Neuron (in vitro differentiated cells): ENCODE data around the gene KCNE4.

Source experiments
- H2AFZ ChIP-seq: one replicate; pipeline ENCODE4 v1.6.1; 2013; ENCODE audit warnings: low read depth, mild to moderate bottlenecking, inconsistent platforms, low read length, moderate library complexity
- H3K27me3 ChIP-seq: one replicate; pipeline ENCODE4 v1.6.1; 2013; ENCODE audit warnings: low read length; ENCODE audit not compliant: insufficient read depth
- H3K36me3 ChIP-seq: one replicate; pipeline ENCODE4 v1.6.1; 2013; ENCODE audit warnings: low read length; ENCODE audit not compliant: insufficient read depth
- H3K4me1 ChIP-seq: one replicate; pipeline ENCODE4 v1.6.1; 2013; ENCODE audit warnings: low read length; ENCODE audit not compliant: insufficient read depth
- H3K4me3 ChIP-seq: 2 replicates; pipeline ENCODE4 v1.5.1; 2013; ENCODE audit warnings: mild to moderate bottlenecking, low read length, moderate library complexity
- H3K9me3 ChIP-seq: one replicate; pipeline ENCODE4 v1.6.1; 2013; ENCODE audit warnings: low read length

Gene KCNE4

DNA sequence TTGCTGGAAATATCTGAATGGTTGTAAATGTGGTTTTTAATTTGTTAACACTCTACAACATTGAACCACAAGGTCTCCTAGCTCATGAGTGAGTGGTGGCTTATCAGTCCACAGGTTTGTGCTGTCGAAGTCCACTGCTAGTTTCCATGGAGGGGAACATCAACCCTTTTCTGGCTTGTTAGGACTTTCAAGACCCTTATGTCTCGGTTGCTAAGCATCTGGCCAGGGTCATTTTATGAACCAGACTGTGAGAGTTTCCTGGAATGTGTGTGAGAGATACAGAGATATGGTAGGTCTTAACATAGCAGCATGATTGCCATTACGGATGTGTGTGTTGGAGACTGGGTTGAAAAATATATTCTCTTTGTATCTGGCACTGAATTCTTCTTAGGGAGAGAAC lies 36.9 kb downstream of the KCNE4 start:
- no peak overlapping the region for H2AFZ ChIP-seq
- H3K36me3 ChIP-seq, result no peaks in the 10 kb centered on the region
- H3K4me1 ChIP-seq, result peaks cover 27% of the 10 kb centered on the region
- H3K9me3 ChIP-seq, result no peaks in the 10 kb centered on the region
- H3K4me3 ChIP-seq, result no peak overlapping the region
- H3K27me3 ChIP-seq, result no peaks in the 10 kb centered on the region

DNA sequence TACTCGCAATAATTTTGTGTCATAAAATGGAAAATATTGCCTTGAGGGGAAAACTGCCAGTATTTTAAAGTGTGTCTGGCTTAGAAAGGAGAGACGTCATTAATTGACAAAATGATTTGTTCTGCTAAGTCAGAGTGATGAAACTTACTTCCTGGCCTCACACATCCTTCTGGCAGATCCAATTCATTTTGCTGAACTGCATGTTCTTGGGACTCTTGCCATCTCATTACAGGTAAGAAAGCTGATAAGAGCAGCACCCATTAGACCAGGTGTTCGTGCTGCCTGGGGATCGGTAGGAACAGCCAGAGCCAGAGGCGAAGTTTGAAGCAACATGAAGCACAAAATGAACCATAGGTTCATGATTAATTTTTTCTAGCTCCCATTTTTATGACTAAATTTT lies 38.0 kb downstream of the KCNE4 start:
- Histone ChIP-seq H3K36me3 (no peaks in the 10 kb centered on the region), H3K9me3 (no peaks in the 10 kb centered on the region), H3K27me3 (no peaks in the 10 kb centered on the region), H3K4me3 (no peak overlapping the region), H2AFZ (no peak overlapping the region), H3K4me1 (peaks cover 25% of the 10 kb centered on the region)

DNA sequence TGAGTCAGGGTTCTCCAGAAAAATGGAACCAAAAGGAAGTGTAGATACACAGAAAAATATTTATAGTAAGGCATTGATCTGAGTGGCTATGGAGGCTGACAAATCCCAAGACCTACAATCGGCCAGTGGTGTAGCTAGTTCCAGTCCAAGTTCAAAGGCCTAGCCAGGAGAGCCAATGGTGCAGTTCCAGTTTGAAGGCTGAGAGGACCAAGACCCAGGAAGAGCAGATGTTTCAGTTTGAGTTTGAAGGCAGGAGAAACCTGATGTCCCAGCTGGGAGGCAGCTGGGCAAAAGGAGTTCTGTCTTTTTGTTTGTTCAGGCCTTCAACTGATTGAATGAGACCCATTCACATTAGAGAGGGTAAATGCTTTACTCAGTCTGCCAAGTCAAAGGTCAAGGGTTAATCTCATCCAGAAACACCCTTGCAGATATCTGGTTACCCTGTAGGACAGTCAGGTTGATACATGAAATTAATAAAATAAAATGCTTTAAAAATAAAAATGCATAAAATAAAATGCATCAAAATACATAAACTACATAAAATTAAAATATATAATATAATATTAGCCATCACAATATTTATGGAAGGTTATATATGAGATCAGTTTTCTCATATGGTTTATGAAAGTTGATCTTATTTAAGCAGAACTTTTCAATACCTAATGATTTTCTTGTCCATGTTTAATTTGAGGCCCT lies 38.7 kb downstream of the KCNE4 start:
- Histone ChIP-seq H3K4me3 (no peak overlapping the region), H3K4me1 (peaks cover 19% of the 10 kb centered on the region), H3K9me3 (no peaks in the 10 kb centered on the region), H2AFZ (no peak overlapping the region), H3K27me3 (no peaks in the 10 kb centered on the region), H3K36me3 (no peaks in the 10 kb centered on the region)

DNA sequence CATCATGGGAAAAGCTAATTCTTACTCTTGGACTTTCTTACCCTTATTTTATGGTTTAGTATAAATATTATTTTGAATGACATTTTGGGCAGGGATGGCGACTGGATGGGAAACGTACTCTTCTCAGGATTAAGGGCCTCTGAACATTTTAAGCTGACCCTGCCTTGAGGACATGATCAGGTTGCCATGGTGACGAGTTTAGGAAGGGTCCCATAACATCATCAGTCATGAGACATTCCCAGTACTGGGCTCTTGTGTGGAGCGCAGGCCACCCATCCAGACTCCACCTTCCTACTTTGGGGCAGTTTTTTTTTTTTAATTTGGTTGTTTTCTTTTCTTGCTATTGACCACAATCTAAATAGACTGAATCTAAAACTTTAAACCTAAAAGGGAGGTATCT lies 40.7 kb downstream of the KCNE4 start:
- Histone ChIP-seq H3K27me3 (no peaks in the 10 kb centered on the region), H3K9me3 (no peaks in the 10 kb centered on the region), H2AFZ (no peak overlapping the region), H3K4me1 (peaks cover 9% of the 10 kb centered on the region), H3K36me3 (no peaks in the 10 kb centered on the region), H3K4me3 (no peak overlapping the region)

DNA sequence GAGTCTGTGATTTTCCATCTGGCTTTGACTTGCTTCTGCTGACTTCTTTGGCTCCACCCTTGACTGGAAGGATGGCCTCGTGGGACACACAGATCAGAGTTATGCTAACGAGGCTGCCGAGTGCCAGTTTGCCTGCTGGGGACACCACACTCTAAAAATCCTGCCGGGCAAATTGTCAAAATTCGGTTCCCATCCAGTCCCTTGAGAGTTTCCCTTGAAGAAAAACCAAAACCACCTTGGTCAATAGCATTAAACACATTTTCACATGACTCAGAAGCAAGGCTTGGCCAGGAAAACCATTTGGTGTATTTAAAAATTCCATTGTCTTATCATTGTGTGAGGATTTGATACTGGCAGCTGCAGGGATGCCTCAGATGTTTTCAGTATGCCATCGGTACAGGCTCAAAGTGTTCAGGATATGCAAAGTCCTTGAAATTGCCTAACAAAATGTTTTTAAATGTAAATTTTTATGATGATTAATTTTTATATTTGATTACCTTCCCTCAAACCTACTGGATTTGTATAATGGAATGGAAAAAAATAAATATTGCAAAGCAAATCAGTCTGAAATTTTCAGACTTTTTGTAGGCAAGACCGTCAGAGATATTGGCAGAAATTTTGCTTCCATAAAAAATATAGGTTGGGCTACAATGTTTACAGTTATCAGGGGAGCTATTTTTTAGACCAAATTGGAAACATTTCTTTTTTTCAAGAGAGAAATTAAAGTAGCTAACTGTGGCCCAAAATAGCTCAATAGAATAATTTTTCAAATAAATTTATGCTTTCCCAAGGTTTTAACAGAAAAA lies 41.6 kb downstream of the KCNE4 start:
- no peaks in the 10 kb centered on the region for H3K27me3 ChIP-seq
- no peaks in the 10 kb centered on the region for H3K36me3 ChIP-seq
- H3K4me1 ChIP-seq, result peaks cover 9% of the 10 kb centered on the region
- no peak overlapping the region for H2AFZ ChIP-seq
- no peak overlapping the region for H3K4me3 ChIP-seq
- H3K9me3 ChIP-seq, result no peaks in the 10 kb centered on the region

DNA sequence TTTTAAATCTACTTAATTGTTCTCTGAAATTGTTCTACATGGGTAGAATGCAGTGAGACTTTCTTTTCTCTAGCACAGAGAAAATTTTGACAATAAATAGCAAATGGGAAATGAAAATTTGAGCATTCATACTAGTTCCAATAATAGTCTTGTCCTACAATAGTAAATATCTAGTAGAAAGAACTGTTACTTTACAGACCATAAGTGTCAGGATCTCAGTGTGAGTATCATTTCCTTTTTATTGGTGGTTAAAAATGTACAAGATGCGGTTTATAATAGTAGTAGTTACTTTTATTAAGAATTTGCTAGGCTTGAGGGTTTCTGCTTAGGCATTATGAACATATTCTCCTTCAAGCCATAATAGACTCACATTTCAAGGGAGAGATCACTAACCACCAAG lies 43.2 kb downstream of the KCNE4 start:
- Histone ChIP-seq H3K9me3 (no peaks in the 10 kb centered on the region), H3K36me3 (no peaks in the 10 kb centered on the region), H3K4me3 (no peak overlapping the region), H3K27me3 (no peaks in the 10 kb centered on the region), H2AFZ (no peak overlapping the region), H3K4me1 (peaks cover 9% of the 10 kb centered on the region)

DNA sequence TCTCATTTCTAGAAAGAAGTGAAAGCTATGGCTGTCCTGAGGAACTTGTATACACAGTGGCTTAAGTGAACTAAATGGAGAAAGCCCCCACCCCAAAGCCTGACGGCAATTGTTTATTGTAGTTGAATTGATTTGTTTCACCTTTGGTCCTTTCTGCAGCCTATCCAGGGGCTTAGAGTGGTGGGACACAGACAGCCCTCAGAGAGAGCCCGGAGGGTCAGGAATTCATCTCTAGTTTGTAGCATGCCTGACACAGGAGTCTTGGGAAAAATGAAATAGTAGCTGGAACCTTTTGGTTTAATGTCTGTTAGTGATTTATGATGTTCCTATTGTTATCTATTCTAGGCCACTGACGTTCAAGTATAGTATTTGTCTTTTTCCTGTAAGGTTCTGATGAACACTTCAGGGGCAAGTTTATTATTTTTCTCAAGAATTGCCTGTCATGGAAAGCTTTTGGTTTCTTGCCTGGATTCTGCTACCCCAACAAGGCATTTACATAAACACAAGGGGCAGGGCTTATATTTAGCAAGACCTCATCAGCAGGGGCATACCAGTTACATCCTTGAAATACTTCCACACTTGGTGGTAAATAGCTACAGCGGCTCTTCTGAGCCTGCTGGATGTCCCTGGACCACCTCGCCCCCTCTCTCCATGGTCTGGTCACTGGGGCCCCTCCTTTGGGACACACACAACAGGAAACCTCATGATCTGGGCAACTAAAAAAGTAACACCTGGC lies 44.4 kb downstream of the KCNE4 start:
- H2AFZ ChIP-seq, result no peak overlapping the region

DNA sequence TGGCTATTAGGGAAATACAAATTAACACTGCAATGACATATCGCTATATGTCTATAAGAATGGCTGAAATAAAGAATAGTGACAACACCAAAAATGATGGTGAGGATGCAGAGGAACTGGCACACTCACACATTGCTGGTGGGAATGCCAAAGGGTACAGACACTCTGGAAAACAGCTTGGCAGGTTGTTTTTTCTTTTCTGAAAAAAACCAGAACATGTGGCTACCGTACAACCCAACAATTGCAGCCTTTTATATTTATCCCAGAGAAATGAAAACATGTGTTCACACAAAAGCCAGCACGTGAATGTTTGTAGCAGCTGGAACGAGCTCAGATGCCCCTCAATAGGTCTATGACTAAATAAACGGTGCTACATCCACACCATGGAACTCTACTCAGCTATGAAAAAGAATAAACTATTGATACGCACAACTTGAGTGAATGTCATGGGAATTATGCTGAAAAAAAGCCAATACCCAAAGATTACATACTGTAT lies 45.9 kb downstream of the KCNE4 start:
- Histone ChIP-seq H3K27me3 (no peaks in the 10 kb centered on the region), H3K9me3 (no peaks in the 10 kb centered on the region), H2AFZ (no peak overlapping the region), H3K4me1 (peaks cover 5% of the 10 kb centered on the region), H3K36me3 (no peaks in the 10 kb centered on the region), H3K4me3 (no peak overlapping the region)

More for the DNA sequence above, 44.4 kb downstream of the KCNE4 start:
- Histone ChIP-seq H3K4me3 (no peak overlapping the region), H3K4me1 (peaks cover 5% of the 10 kb centered on the region), H3K36me3 (no peaks in the 10 kb centered on the region), H3K9me3 (no peaks in the 10 kb centered on the region), H3K27me3 (no peaks in the 10 kb centered on the region)

DNA sequence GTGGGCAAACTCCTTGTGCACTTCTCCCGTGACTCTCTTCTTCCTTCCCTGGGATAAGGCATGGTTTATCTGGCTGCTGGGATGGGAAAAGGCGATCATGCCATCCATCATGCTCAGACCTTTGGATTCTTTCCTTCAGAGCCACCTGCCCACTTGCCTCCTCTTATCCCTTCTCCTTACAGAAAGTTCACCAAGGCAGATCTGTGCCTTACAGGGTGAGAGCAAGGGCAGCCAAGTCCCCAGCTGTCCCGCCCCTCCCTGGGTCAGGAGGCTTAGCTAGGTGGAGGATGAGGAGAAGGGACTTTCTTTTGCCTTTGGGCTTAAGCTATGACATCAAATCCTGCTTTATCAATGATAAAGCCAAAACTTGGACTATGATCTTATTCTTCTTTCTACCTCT lies 47.6 kb downstream of the KCNE4 start:
- Histone ChIP-seq H3K4me3 (no peak overlapping the region), H3K36me3 (no peaks in the 10 kb centered on the region), H3K9me3 (no peaks in the 10 kb centered on the region), H3K27me3 (no peaks in the 10 kb centered on the region), H2AFZ (no peak overlapping the region), H3K4me1 (no peaks in the 10 kb centered on the region)

DNA sequence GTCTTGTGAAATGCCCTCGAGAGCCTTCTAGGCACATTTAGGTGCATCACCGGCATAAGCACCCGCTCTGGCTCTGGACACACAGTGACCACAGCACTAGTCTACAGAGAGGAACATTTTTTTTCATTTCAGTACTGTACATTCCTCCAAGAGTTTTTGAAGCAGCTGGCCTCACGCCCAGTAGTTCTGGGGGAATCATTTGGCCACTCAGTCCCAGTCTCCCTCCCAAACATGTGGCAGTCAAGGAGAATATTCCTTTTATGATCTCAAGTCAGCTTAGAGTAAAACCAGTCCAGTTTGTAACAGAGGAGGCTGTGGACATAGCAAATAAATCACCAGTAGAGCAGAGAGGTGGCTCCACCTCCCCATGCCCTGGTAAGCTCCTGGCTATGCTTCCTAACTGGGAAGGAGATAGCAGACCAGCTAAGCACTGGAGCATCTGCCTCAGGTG lies 48.1 kb downstream of the KCNE4 start:
- Histone ChIP-seq H3K4me3 (no peak overlapping the region), H3K27me3 (no peaks in the 10 kb centered on the region), H3K4me1 (no peaks in the 10 kb centered on the region), H2AFZ (no peak overlapping the region), H3K9me3 (no peaks in the 10 kb centered on the region), H3K36me3 (no peaks in the 10 kb centered on the region)

DNA sequence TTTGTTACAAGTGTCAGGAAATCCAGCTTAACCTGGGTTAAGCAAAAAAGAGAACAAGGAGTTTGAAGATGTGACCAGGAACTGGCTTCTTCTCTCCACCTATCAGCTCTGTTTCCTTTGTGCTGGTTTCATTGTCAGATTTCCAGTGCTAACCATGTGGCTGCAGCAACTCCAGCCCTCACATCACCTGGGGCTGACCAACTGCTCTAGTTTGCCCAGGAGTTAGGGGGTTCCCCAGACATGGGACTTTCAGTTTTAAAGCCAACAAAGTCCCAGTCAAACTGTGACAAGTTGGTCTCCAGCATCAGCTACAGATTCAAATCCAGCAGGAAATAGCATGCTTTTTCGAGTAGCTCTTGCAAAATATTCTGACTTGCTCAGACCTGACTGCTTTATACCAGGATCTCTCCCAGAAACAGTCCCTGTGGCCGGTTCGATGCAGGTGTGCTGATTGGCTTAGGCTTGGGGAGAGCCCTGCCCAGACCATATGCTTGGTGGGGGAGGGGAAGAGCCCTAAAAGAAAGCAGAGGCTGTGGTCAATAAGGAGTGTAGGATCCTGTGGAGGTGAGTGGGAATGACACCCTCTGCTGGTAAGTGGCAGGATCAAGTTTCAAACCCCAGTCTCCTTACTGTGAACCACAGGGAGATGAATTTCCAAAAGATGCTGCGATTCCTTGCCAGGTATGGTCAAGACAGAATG lies 49.5 kb downstream of the KCNE4 start:
- Histone ChIP-seq H3K27me3 (no peaks in the 10 kb centered on the region), H2AFZ (no peak overlapping the region), H3K4me3 (no peak overlapping the region), H3K36me3 (no peaks in the 10 kb centered on the region), H3K9me3 (no peaks in the 10 kb centered on the region), H3K4me1 (no peaks in the 10 kb centered on the region)

DNA sequence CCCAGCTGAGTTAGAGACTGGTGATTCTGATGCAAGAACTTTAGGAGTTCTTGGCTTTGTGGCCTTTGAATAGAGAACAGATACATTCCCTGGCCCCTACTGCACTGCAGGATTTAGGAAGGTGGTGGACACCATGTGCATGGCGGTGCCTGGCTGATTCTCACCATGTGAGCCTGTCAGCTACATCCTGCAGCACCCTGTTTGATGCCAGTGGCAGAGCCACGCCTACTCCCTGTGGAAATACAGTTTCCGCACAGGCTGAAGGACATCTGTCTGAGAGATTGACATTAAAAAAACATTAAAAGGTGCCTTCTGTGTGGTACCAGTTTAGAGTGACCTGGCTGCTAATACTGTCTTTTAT lies 50.0 kb downstream of the KCNE4 start:
- no peaks in the 10 kb centered on the region for H3K36me3 ChIP-seq
- no peak overlapping the region for H2AFZ ChIP-seq
- H3K9me3 ChIP-seq, result no peaks in the 10 kb centered on the region
- no peak overlapping the region for H3K4me3 ChIP-seq
- H3K27me3 ChIP-seq, result no peaks in the 10 kb centered on the region
- H3K4me1 ChIP-seq, result no peaks in the 10 kb centered on the region

DNA sequence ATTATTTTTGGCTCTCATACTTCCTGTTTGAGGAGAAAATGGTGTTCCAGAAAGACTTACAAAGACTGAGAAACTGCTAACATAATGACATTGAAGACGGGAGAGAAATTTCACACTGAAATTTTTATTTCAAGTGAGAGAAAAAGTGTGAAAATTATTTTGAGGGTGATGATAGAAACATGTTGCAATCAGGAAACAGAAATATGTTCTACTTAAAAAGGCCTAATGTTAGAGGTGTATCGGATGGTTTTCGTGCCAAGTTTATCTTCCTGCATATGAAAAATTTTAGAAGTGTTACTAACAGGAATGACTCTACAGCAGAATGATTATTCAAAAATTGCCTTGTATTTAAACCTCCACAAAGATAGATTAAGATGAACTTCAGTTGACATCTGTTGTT lies 50.5 kb downstream of the KCNE4 start:
- Histone ChIP-seq H2AFZ (no peak overlapping the region), H3K9me3 (no peaks in the 10 kb centered on the region), H3K36me3 (no peaks in the 10 kb centered on the region), H3K4me3 (no peak overlapping the region), H3K4me1 (no peaks in the 10 kb centered on the region), H3K27me3 (no peaks in the 10 kb centered on the region)
